ENCODE measurements around the gene PIK3R6. TPM values are rescaled to one million over a fixed set of nuclear protein-coding genes. Genes with fewer than 3 reads are reported as not detected.

Gene PIK3R6
- total and polyA plus RNA-seq, 8 donors = 0.16 to 1.1 (median 0.23) TPM; not detected in 2

- DNase-seq (no peak), ATAC-seq (no peak), FAIRE-seq (no peak)
- intact Hi-C loops (cut with DNase I) = no loop called here
- no peaks in the 10 kb centered on the region for H3K4me1 ChIP-seq
- no peaks in the 10 kb centered on the region for H3K27me3 ChIP-seq
- no peaks in the 10 kb centered on the region for H3K36me3 ChIP-seq
- WGBS, 2 donors = 45 to 52% methylated on average over 11 of the region's 11 CpGs
- no peaks in the 10 kb centered on the region for H3K9me3 ChIP-seq
- no peak overlapping the region for H3K27ac ChIP-seq
- H3K4me3 ChIP-seq = no peak overlapping the region
- TF ChIP-seq CTCF (IDR thresholded peaks at IDR 0.05) = no peak
These were observed 28.0 kb downstream of the PIK3R6 start for GRCh38 chr17:8839410-8839935.

GRCh38 chr17:8838551-8839095, 28.9 kb downstream of the PIK3R6 start:
- Histone ChIP-seq H3K27me3 (no peaks in the 10 kb centered on the region), H3K9me3 (no peaks in the 10 kb centered on the region), H3K4me1 (no peaks in the 10 kb centered on the region), H3K27ac (no peak overlapping the region), H3K4me3 (no peak overlapping the region), H3K36me3 (no peaks in the 10 kb centered on the region)
- intact Hi-C loops (cut with DNase I) = no loop called here
- 78 to 88% methylated on average over 12 of the region's 12 CpGs for WGBS, 2 donors
- no peak for DNase-seq
- no peak for ATAC-seq
- FAIRE-seq = no peak
- TF ChIP-seq CTCF (IDR thresholded peaks at IDR 0.05) = no peak

GRCh38 chr17:8837563-8838075, 29.9 kb downstream of the PIK3R6 start:
- Histone ChIP-seq H3K4me3 (no peak overlapping the region), H3K27me3 (no peaks in the 10 kb centered on the region), H3K9me3 (no peaks in the 10 kb centered on the region), H3K27ac (no peak overlapping the region), H3K36me3 (no peaks in the 10 kb centered on the region), H3K4me1 (no peaks in the 10 kb centered on the region)
- DNase-seq = peak in 4 of 6 donors; percentile 41 to 72 (median 60)
- peak; percentile 78 to 93 (median 86) for ATAC-seq
- no peak for TF ChIP-seq CTCF (IDR thresholded peaks at IDR 0.05)
- FAIRE-seq = no peak
- intact Hi-C loops (cut with DNase I) = no loop called here
- 14% methylated on average over 8 of the region's 8 CpGs for WGBS, 2 donors

GRCh38 chr17:8836821-8837562, 30.5 kb downstream of the PIK3R6 start:
- Histone ChIP-seq H3K9me3 (no peaks in the 10 kb centered on the region), H3K4me3 (no peak overlapping the region), H3K36me3 (no peaks in the 10 kb centered on the region), H3K27ac (no peak overlapping the region), H3K27me3 (no peaks in the 10 kb centered on the region), H3K4me1 (no peaks in the 10 kb centered on the region)
- DNase-seq (no peak), FAIRE-seq (no peak), ATAC-seq (no peak)
- intact Hi-C loops (cut with DNase I) = no loop called here
- 69 to 72% methylated on average over 15 of the region's 15 CpGs for WGBS, 2 donors
- TF ChIP-seq CTCF (IDR thresholded peaks at IDR 0.05) = no peak

All from pancreas (tissue), 10 donors.